GM10847 (cell line): ENCODE data around the gene ZBTB20.

ENCODE experiments used
- POLR2A ChIP-seq: IDR thresholded peaks from 2 replicates; pipeline ENCODE4 v1.6.1; 2011; ENCODE audit not compliant: insufficient read length; ENCODE audit errors: extremely low read depth

Gene ZBTB20

GRCh38 chr3:115072265-115073021 lies 74.6 kb downstream of the ZBTB20 start:
- no peak for TF ChIP-seq POLR2A

GRCh38 chr3:115071601-115072000 lies 75.5 kb downstream of the ZBTB20 start:
- no peak for TF ChIP-seq POLR2A

GRCh38 chr3:115071166-115071565 lies 75.9 kb downstream of the ZBTB20 start:
- no peak for TF ChIP-seq POLR2A

GRCh38 chr3:115068799-115069198 lies 78.3 kb downstream of the ZBTB20 start:
- no peak for TF ChIP-seq POLR2A

- TF ChIP-seq POLR2A = no peak
Observed at GRCh38 chr3:115062412-115062956, 84.6 kb downstream of the ZBTB20 start.

GRCh38 chr3:115062009-115062408 lies 85.1 kb downstream of the ZBTB20 start:
- TF ChIP-seq POLR2A = no peak

GRCh38 chr3:115052906-115053305 lies 94.2 kb downstream of the ZBTB20 start:
- no peak for TF ChIP-seq POLR2A

- no peak for TF ChIP-seq POLR2A
Observed at GRCh38 chr3:115042351-115042750, 104.7 kb downstream of the ZBTB20 start.

- no peak for TF ChIP-seq POLR2A
Observed at GRCh38 chr3:115040673-115041286, 106.3 kb downstream of the ZBTB20 start.

GRCh38 chr3:115040246-115040645 lies 106.8 kb downstream of the ZBTB20 start:
- no peak for TF ChIP-seq POLR2A

GRCh38 chr3:115038817-115039216 lies 108.3 kb downstream of the ZBTB20 start:
- no peak for TF ChIP-seq POLR2A

GRCh38 chr3:115022835-115023398 lies 124.2 kb downstream of the ZBTB20 start:
- no peak for TF ChIP-seq POLR2A

- no peak for TF ChIP-seq POLR2A
Observed at GRCh38 chr3:115022199-115022598, 124.9 kb downstream of the ZBTB20 start.

GRCh38 chr3:115021061-115021460 lies 126.0 kb downstream of the ZBTB20 start:
- TF ChIP-seq POLR2A = no peak

- TF ChIP-seq POLR2A = no peak
Observed at GRCh38 chr3:115019900-115020299, 127.2 kb downstream of the ZBTB20 start.

GRCh38 chr3:115018694-115019093 lies 128.4 kb downstream of the ZBTB20 start:
- TF ChIP-seq POLR2A = no peak

GRCh38 chr3:115007966-115008365 lies 139.1 kb downstream of the ZBTB20 start:
- TF ChIP-seq POLR2A = no peak
